Measurements from ENCODE around the gene CLSTN2. TPM values are rescaled to one million over a fixed set of nuclear protein-coding genes. Genes with fewer than 3 reads are reported as not detected.

Gene CLSTN2
- total and polyA plus RNA-seq, 2 donors from 2014 or later: 2.0 to 12.0 TPM

DNA sequence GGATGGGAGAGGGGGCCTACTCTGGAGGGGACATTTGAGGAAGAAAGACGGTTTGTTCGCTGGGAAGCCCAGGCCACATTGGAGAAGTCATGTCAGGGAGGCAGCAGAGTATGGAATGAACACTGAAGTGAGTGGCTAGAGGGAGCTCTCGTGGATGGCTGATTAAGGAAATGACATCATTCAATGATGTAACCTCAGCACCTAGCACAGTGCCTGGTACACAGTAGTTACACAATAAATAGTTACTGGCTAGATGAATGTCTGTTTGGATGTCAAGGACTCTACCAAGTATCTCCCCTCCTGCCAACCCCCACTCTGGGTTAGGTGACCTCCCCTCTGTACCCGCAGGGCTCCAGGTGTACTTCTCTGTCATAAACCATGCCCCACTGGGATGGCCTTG is 121.1 kb downstream of the CLSTN2 start:
- FAIRE-seq: no peak
- Histone ChIP-seq H3K27ac (ENCODE audit: low read depth in 2 of 2, low read length in 2 of 2) (no peak overlapping the region), H3K9me3 (ENCODE audit: control insufficient read depth in 2 of 3, insufficient read depth in 1 of 3, low read length in 3 of 3) (no peaks in the 10 kb centered on the region), H3K4me3 (ENCODE audit: low read length in 3 of 3) (no peak overlapping the region), H3K4me1 (ENCODE audit: control insufficient read depth in 2 of 3, insufficient read depth in 2 of 3, low read depth in 1 of 3, low read length in 3 of 3) (no peaks in the 10 kb centered on the region), H3K36me3 (ENCODE audit: control insufficient read depth in 2 of 3, insufficient read depth in 3 of 3, low read length in 3 of 3) (no peaks in the 10 kb centered on the region), H3K9ac (ENCODE audit: low read length in 3 of 3) (no peak overlapping the region), H3K27me3 (ENCODE audit: control insufficient read depth, insufficient read depth, low read length) (no peaks in the 10 kb centered on the region)
- intact Hi-C loops (cut with DNase I): no loop called here
- DNase-seq: no peak
- TF ChIP-seq, protein P1, sequence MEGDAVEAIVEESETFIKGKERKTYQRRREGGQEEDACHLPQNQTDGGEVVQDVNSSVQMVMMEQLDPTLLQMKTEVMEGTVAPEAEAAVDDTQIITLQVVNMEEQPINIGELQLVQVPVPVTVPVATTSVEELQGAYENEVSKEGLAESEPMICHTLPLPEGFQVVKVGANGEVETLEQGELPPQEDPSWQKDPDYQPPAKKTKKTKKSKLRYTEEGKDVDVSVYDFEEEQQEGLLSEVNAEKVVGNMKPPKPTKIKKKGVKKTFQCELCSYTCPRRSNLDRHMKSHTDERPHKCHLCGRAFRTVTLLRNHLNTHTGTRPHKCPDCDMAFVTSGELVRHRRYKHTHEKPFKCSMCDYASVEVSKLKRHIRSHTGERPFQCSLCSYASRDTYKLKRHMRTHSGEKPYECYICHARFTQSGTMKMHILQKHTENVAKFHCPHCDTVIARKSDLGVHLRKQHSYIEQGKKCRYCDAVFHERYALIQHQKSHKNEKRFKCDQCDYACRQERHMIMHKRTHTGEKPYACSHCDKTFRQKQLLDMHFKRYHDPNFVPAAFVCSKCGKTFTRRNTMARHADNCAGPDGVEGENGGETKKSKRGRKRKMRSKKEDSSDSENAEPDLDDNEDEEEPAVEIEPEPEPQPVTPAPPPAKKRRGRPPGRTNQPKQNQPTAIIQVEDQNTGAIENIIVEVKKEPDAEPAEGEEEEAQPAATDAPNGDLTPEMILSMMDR (IDR thresholded peaks at IDR 0.05; ENCODE audit: borderline replicate concordance, extremely low read depth, insufficient read depth): no peak

DNA sequence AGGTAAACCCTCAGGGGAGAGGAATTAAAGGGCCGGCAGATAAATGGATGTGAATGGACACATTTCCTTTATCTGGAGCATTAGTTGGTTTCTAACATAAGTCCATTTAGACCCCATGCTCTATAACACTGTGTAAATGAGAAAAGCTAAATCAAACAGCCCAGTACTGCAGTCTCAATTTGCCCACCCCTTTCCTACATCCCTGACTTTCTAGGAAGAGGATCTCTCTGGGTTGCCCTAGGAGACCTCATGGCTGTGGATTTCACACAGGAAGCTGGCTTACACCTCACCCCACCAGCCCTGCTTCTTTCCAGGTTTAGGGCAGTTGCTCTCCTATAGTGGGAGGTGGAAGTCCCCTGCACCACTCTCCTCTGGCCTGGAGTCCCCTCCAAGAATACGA is 126.2 kb downstream of the CLSTN2 start:
- DNase-seq (no peak), FAIRE-seq (no peak)
- H3K27me3 ChIP-seq (ENCODE audit: control insufficient read depth, insufficient read depth, low read length): no peaks in the 10 kb centered on the region
- intact Hi-C loops (cut with DNase I): no loop called here
- no peaks in the 10 kb centered on the region for H3K36me3 ChIP-seq (ENCODE audit: control insufficient read depth in 2 of 3, insufficient read depth in 3 of 3, low read length in 3 of 3)
- no peak overlapping the region for H3K27ac ChIP-seq (ENCODE audit: low read depth in 2 of 2, low read length in 2 of 2)
- no peaks in the 10 kb centered on the region for H3K4me1 ChIP-seq (ENCODE audit: control insufficient read depth in 2 of 3, insufficient read depth in 2 of 3, low read depth in 1 of 3, low read length in 3 of 3)
- no peaks in the 10 kb centered on the region for H3K9me3 ChIP-seq (ENCODE audit: control insufficient read depth in 2 of 3, insufficient read depth in 1 of 3, low read length in 3 of 3)
- H3K4me3 ChIP-seq (ENCODE audit: low read length in 3 of 3): no peak overlapping the region
- H3K9ac ChIP-seq (ENCODE audit: low read length in 3 of 3): no peak overlapping the region
- TF ChIP-seq, protein P1 (IDR thresholded peaks at IDR 0.05; ENCODE audit: borderline replicate concordance, extremely low read depth, insufficient read depth): no peak

DNA sequence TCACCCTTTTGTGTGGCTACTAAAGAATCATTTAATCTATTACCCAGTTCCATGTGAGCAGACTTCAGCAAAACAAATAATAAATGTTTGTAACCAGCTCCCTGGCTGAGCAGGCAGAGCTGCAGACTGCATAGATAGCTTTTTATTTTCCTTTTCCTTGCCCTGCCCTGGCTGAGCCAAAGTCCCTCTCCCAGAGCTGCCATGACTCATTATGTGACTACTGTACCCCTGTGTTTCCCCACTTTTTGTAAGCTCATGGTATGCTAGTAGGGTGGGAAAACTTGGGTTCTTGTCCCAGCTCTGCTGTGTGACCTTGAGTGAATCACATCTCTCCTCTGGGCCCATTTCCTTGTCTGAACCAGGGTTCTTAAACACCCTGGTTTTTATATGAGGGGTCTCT is 127.5 kb downstream of the CLSTN2 start:
- Histone ChIP-seq H3K27ac (ENCODE audit: low read depth in 2 of 2, low read length in 2 of 2) (no peak overlapping the region), H3K9me3 (ENCODE audit: control insufficient read depth in 2 of 3, insufficient read depth in 1 of 3, low read length in 3 of 3) (no peaks in the 10 kb centered on the region), H3K36me3 (ENCODE audit: control insufficient read depth in 2 of 3, insufficient read depth in 3 of 3, low read length in 3 of 3) (no peaks in the 10 kb centered on the region), H3K9ac (ENCODE audit: low read length in 3 of 3) (no peak overlapping the region), H3K4me1 (ENCODE audit: control insufficient read depth in 2 of 3, insufficient read depth in 2 of 3, low read depth in 1 of 3, low read length in 3 of 3) (no peaks in the 10 kb centered on the region), H3K4me3 (ENCODE audit: low read length in 3 of 3) (no peak overlapping the region), H3K27me3 (ENCODE audit: control insufficient read depth, insufficient read depth, low read length) (no peaks in the 10 kb centered on the region)
- FAIRE-seq: no peak
- intact Hi-C loops (cut with DNase I): no loop called here
- no peak for DNase-seq
- TF ChIP-seq, protein P1 (IDR thresholded peaks at IDR 0.05; ENCODE audit: borderline replicate concordance, extremely low read depth, insufficient read depth): no peak

DNA sequence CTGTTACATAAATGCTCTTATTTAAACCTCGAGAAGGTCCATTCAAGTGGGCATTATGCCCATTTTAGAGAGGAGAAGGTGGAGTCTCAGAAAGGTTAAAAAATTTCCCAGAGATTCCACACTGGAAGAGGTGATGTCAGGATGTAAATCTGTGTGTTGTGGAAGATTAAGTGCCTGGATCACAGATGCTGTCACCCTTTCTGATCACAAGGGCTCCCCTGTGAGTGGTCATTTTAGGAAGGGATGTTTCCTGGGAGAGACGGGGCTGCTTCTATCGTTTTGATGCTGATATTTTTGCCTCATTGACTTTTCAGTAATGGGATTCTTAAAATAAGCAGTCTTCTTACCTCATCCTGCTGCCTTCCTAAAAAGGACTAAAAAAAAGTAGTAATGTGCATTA is 132.5 kb downstream of the CLSTN2 start:
- DNase-seq: no peak
- no peak overlapping the region for H3K9ac ChIP-seq (ENCODE audit: low read length in 3 of 3)
- no peaks in the 10 kb centered on the region for H3K4me1 ChIP-seq (ENCODE audit: control insufficient read depth in 2 of 3, insufficient read depth in 2 of 3, low read depth in 1 of 3, low read length in 3 of 3)
- no peak overlapping the region for H3K4me3 ChIP-seq (ENCODE audit: low read length in 3 of 3)
- TF ChIP-seq, protein P1 (IDR thresholded peaks at IDR 0.05; ENCODE audit: borderline replicate concordance, extremely low read depth, insufficient read depth): no peak
- no peak overlapping the region for H3K27ac ChIP-seq (ENCODE audit: low read depth in 2 of 2, low read length in 2 of 2)
- intact Hi-C loops (cut with DNase I): no loop called here
- H3K36me3 ChIP-seq (ENCODE audit: control insufficient read depth in 2 of 3, insufficient read depth in 3 of 3, low read length in 3 of 3): no peaks in the 10 kb centered on the region
- no peak for FAIRE-seq
- no peaks in the 10 kb centered on the region for H3K9me3 ChIP-seq (ENCODE audit: control insufficient read depth in 2 of 3, insufficient read depth in 1 of 3, low read length in 3 of 3)
- no peaks in the 10 kb centered on the region for H3K27me3 ChIP-seq (ENCODE audit: control insufficient read depth, insufficient read depth, low read length)

Data from kidney (tissue), 14 donors.